ENCODE data around the gene SPTLC1. TPM values are rescaled to one million over a fixed set of nuclear protein-coding genes. Genes with fewer than 3 reads are reported as not detected.

SPTLC1 gene
- total and polyA plus RNA-seq, 2 of the 13 experiments (the other 11 are each of a cell fraction or from before 2014, with no cell fraction given), result 56.2 to 72.5 TPM

GRCh38 chr9:92140074-92140753, 25.0 kb upstream of the SPTLC1 start (continued):
- TF ChIP-seq ZNF407 (CRISPR knock-in tag; IDR thresholded peaks at IDR 0.05; ENCODE audit: not compliant biosample characterization), result peak; percentile 57
- no peak for TF ChIP-seq ATF4 (CRISPR knock-in tag; IDR thresholded peaks at IDR 0.05)
- TF ChIP-seq CEBPZ (IDR thresholded peaks at IDR 0.05; ENCODE audit: low read length), result no peak
- no peak for TF ChIP-seq ATRX (CRISPR knock-in tag; IDR thresholded peaks at IDR 0.05; ENCODE audit: borderline replicate concordance)
- TF ChIP-seq ZFYVE20 (CRISPR knock-in tag; IDR thresholded peaks at IDR 0.05; ENCODE audit: borderline replicate concordance, low read depth), result no peak
- no peak for TF ChIP-seq PAWR (CRISPR knock-in tag; IDR thresholded peaks at IDR 0.05; ENCODE audit: borderline replicate concordance)
- no peak for TF ChIP-seq MAZ (IDR thresholded peaks at IDR 0.05; ENCODE audit: borderline replicate concordance, low read depth, low read length)
- no peak for TF ChIP-seq MAZ (CRISPR knock-in tag; IDR thresholded peaks at IDR 0.05; ENCODE audit: low read depth)
- TF ChIP-seq GMEB1 (CRISPR knock-in tag; IDR thresholded peaks at IDR 0.05; ENCODE audit: borderline replicate concordance), result no peak
- 0 out of 2 replicates have a peak, but pooled peaks have one; percentile 56 for TF ChIP-seq ZNF136 (CRISPR knock-in tag; IDR thresholded peaks at IDR 0.05; ENCODE audit: low read depth)
- TF ChIP-seq ZNF605 (CRISPR knock-in tag; IDR thresholded peaks at IDR 0.05), result peak; percentile 94
- TF ChIP-seq FIP1L1 (IDR thresholded peaks at IDR 0.05; ENCODE audit: borderline replicate concordance, insufficient read depth, low read depth, low read length), result no peak
- no peak for TF ChIP-seq SP5 (CRISPR knock-in tag; IDR thresholded peaks at IDR 0.05; ENCODE audit: borderline replicate concordance, low read depth)
